Nephron progenitor cell (in vitro differentiated cells): ENCODE data around the gene REV1.

Source experiments
- DNase-seq: peaks from one replicate; pipeline ENCODE4 v3.0.0; 2021
- H3K27ac Mint-ChIP-seq: 2 replicates; pipeline ENCODE4 v1.8.0; 2021; ENCODE audit warnings: mild to moderate bottlenecking, moderate library complexity, mixed read lengths
- H3K27me3 Mint-ChIP-seq: 2 replicates; pipeline ENCODE4 v1.8.0; 2021; ENCODE audit warnings: mild to moderate bottlenecking, low read depth, mixed read lengths; ENCODE audit not compliant: poor library complexity
- H3K36me3 Mint-ChIP-seq: 2 replicates; pipeline ENCODE4 v1.8.0; 2021; ENCODE audit warnings: low read depth, mixed read lengths
- H3K4me1 Mint-ChIP-seq: 2 replicates; pipeline ENCODE4 v1.8.0; 2021; ENCODE audit warnings: mixed read lengths
- H3K4me3 Mint-ChIP-seq: 2 replicates; pipeline ENCODE4 v1.8.0; 2021; ENCODE audit warnings: mild to moderate bottlenecking, moderate library complexity, mixed read lengths
- H3K9me3 Mint-ChIP-seq: 2 replicates; pipeline ENCODE4 v1.8.0; 2021; ENCODE audit warnings: mild to moderate bottlenecking, moderate library complexity, mixed read lengths
- CTCF ChIP-seq: fragments of 200-600 bp; sonication (generic); IDR thresholded peaks from 2 replicates; pipeline ENCODE4 v1.5.0; 2021; ENCODE audit warnings: antibody characterized with exemption

The REV1 gene

GRCh38 chr2:99520195-99520594 is 30.4 kb upstream of the REV1 start:
- Mint-ChIP-seq H3K9me3 (peaks cover 6% of the 10 kb centered on the region), H3K36me3 (no peaks in the 10 kb centered on the region), H3K4me3 (no peak overlapping the region), H3K27ac (no peak overlapping the region), H3K4me1 (peaks cover 9% of the 10 kb centered on the region), H3K27me3 (peaks cover 7% of the 10 kb centered on the region)
- TF ChIP-seq CTCF: no peak
- no peak for DNase-seq

DNA sequence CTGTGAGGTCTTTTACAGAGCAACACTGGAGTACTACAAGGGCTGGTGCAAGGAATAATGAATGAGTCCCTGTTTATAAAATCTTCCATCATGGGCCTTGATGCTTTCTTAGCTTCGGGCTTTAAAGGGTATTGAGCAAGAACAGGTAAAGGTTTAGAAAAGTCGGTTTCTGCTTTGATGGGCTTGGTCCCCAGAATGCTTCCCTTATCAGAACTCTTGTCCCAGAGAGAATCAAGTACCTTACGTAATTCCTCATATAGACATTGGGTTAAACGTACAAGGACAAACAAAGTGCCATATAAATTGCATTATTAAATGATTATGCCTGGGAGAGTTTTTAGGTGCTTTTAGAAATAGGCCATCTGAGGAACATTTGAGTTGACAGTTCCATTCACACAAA is 24.5 kb upstream of the REV1 start:
- Mint-ChIP-seq H3K27me3 (peaks cover 19% of the 10 kb centered on the region), H3K36me3 (no peaks in the 10 kb centered on the region), H3K4me1 (no peaks in the 10 kb centered on the region), H3K9me3 (no peaks in the 10 kb centered on the region), H3K4me3 (no peak overlapping the region), H3K27ac (no peak overlapping the region)
- DNase-seq: no peak
- no peak for TF ChIP-seq CTCF

DNA sequence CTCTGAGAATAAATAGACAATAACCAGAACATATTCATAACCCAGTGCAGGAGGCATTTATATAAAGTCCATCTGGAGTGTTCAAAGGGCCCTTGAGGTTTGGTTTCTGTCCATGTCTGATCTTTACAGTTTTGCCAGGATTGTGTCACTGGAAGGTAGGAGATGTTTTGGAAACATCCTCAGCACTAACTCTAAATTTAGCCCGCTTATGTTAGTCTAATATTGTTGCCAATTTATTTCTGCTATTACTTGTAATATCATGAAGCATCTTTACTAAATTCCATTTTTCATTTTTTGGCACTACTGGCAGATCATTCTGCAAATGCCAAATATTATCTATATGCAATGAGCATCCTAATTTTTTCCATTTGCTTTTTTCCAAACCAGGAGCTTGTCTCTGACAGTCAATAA is 22.4 kb upstream of the REV1 start:
- H3K4me1 Mint-ChIP-seq: no peaks in the 10 kb centered on the region
- no peak overlapping the region for H3K27ac Mint-ChIP-seq
- H3K4me3 Mint-ChIP-seq: no peak overlapping the region
- TF ChIP-seq CTCF: no peak
- H3K9me3 Mint-ChIP-seq: no peaks in the 10 kb centered on the region
- H3K36me3 Mint-ChIP-seq: no peaks in the 10 kb centered on the region
- H3K27me3 Mint-ChIP-seq: peaks cover 12% of the 10 kb centered on the region
- DNase-seq: no peak

DNA sequence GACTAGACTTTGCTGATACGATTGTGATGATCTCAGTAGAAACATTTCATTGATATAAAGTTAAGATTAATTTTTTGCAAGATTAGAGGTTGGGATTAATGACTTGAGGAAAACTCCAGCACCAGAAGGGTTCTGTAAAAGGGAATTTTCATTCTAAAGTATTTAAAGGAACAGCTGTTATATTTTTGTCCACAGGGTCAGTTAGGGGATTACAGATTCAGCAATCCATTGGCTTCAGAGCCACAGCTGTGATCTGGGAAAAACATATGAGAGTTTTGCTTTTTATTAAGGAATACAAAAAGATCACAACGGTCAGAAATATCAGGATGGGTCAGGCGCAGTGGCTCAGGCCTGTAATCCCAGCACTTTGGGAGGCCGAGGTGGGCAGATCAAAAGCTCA is 19.6 kb upstream of the REV1 start:
- Mint-ChIP-seq H3K27me3 (peaks cover 8% of the 10 kb centered on the region), H3K9me3 (no peaks in the 10 kb centered on the region), H3K27ac (no peak overlapping the region), H3K4me1 (peaks cover 6% of the 10 kb centered on the region), H3K4me3 (no peak overlapping the region), H3K36me3 (no peaks in the 10 kb centered on the region)
- TF ChIP-seq CTCF: no peak
- no peak for DNase-seq

GRCh38 chr2:99507937-99508818 is 18.4 kb upstream of the REV1 start:
- TF ChIP-seq CTCF: no peak
- H3K27me3 Mint-ChIP-seq: peaks cover 10% of the 10 kb centered on the region
- no peak overlapping the region for H3K27ac Mint-ChIP-seq
- H3K4me1 Mint-ChIP-seq: peaks cover 6% of the 10 kb centered on the region
- no peak for DNase-seq
- H3K36me3 Mint-ChIP-seq: no peaks in the 10 kb centered on the region
- H3K9me3 Mint-ChIP-seq: no peaks in the 10 kb centered on the region
- no peak overlapping the region for H3K4me3 Mint-ChIP-seq
